Left renal pelvis (tissue), 4 donors: ENCODE data around the gene USP54. TPM values are rescaled to one million over a fixed set of nuclear protein-coding genes. Genes with fewer than 3 reads are reported as not detected.
A peak's percentile ranks its signal among the peaks of the same experiment; 100 is the strongest.
"Not testable (repeated sequence)": the region's sequence is repeated elsewhere in the genome, so short reads cannot be mapped to it uniquely, and the experiment has no call there.

Experiments
- DNase-seq, 4 donors: peaks; one replicate each; pipeline ENCODE4 v3.0.0-alpha.2; 2013; ENCODE audit warnings: low read depth in 4 of 4, low spot score in 3 of 4
- polyA plus RNA-seq, 4 donors: library from polyadenylated mRNA; unstranded; fragments of 120-200 nt; gene quantifications; one replicate each; pipeline ENCODE4 v1.2.1, GENCODE V29; 2013; ENCODE audit not compliant: insufficient read length in 4 of 4

Gene USP54
- polyA plus RNA-seq: 10 to 100 TPM; 16.7 to 40.2 (median 33.9) TPM

DNA sequence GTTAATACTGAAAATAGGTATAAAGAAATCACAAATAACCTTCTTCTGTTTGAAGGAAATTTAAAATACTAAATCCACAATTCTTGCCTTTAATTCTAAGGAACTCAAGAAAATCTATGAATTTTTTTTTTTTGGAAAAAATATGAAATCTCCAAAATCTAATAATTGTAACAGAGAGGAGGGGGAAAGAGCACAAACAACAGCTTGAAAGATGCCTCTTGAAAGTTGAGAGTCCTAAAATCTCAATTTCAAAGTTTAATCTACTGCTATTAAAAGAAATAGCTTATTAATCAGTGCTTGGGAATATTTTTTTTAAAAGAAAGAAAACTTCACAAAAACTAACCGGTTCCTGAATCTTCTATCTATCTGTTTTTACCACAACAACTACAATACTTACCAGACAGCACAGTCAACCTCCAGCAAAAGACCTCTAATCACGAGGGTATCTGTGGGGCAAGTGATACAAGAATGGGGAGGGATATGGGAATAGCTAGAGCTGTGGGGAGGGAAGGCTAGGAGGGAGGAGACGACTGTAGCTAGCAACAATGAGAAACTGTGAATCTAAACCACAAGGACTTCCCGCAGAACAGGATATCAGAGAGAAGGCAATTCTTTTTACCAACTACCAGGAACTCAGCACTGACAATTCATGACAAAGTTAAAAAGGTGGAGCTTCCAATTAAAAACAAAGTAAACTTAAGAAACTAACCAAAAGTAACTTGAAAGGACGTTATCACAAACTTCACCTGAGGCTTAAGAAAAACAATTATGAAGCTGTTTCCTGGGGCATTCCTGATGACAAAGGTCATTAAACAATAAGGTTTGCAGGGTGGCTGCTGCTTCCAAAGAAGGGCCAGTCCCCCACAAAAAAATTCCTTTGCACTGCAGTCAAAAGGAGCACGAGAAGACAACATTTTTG is at the start of gene USP54:
Gene USP54, minus strand, starts transcription at position 462 of the 919 bp plus-strand sequence. CDS start 15,684 bp downstream, outside the sequence.
- peak in 1 of 4 donors; percentile 12 for DNase-seq

DNA sequence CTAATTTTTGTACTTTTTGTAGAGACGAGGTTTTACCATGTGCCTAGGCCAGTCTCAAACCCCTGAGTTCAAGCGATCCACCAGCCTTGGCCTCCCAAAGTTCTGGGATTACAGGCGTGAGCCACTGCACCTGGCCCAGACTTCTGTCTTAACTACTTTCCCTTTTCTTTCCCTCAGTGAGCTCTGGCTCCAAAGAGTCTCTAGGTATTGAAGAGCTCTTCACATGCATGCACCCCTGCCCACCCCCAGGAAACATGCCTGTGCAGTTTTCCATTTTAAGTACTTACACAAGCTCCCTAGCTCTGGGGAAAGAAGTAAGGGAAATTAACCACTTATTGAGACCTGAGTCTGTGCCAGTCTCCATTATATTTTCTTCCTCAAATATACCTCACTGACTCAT is 48.1 kb upstream of the USP54 start:
- DNase-seq: no peak

DNA sequence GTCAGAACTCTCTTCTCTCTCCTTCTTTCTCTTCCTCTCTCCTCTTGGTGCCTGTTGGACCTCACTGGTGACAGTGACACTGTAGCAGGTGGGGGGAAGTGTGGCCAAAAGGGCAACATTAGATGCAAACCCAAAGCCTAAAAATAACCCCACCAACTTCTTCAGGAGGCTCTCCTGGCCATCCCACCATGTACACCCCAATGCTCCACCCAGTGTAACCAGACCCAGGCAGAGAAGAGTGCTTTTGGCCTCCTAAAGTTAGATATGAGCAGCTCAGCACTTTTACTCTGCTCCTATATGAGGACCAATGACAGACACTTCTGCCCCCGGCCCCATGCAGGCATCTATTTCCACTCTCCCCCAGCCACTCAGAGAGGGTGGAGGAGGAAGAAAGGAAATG is 44.6 kb upstream of the USP54 start:
- DNase-seq: no peak

DNA sequence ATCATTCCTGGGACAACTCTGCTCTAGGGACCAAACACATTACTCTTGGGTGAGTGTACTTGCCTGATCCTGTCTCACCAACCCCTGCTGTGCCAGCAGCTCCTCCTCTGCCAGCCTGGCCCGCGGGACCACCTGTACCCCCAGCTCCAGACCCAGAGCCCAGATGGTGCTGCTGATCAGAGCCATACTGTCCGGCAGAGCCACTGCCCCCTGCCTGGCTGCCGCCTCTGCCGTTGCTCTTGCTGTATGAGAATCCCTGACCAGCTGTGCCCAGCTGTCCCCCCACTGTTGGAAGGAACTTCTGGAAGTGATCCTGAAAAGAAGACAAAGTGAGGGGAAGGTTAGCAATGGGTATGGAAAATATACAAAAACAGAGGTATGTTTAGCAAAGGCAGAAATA is 43.3 kb upstream of the USP54 start:
- DNase-seq: no peak

- DNase-seq: no peak
These were observed 38.0 kb upstream of the USP54 start for GRCh38 chr10:73629165-73629564.

DNA sequence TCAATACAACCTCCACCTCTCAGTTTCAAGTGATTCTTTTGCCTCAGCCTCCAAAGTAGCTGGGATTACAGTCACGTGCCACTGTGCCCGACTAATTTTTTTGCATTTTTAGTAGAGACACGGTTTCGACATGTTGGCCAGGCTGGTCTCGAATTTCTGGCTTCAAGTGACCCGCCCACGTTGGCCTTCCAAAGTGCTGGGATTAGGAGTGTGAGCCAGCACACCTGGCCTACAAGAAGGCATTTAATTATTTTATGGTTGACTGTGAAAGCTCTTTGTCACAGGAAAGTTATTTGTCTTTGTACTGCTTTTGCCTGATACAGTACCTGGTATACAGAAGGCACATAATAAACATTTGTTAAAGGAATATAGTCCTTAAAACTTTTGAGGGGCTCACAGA is 37.3 kb upstream of the USP54 start:
- DNase-seq: no peak

- no peak for DNase-seq
These were observed 36.2 kb upstream of the USP54 start for GRCh38 chr10:73627300-73627699.

DNA sequence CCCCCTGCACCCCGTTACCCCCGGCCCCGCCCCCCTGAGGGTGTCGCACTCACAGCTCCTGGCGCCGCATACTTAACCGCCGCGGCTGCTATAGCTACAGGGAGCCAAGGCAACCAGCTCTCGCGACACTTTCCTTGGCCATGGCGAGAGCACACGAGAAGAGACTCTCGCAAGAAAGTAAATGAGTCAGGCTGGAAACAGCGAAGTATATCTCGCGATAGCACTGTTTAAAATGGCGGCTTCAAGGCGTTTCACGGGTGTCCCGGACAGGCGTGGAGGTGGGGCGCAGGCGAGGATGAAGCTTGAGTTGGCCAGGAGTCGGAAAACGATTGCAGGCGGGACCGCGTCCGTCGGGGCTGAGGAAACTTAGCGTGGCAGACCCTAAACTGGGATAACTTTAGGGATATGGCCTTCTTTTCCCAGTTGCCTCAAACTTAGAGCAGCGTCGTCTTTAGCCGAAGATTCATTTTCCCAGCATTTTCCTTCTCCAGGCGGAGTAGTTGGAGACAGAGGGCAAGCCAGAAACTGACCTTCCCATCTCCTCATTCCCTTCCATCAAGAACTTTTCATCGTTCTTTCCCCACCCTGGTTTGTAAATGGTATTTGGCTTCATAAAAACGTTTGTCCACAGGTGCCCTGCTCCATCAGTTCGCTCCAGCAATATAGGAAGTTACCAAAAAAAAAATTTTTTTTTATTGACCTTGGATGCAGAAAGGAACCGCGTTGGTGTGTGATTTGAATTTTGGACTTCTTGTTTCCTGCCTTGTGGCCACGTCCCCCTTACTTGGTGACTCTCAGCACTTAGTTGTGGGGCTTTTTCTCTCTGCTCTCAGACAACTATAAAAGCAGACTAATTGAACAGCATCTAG is 35.0 kb upstream of the USP54 start:
- peak; percentile 95 to 98 (median 97) for DNase-seq

DNA sequence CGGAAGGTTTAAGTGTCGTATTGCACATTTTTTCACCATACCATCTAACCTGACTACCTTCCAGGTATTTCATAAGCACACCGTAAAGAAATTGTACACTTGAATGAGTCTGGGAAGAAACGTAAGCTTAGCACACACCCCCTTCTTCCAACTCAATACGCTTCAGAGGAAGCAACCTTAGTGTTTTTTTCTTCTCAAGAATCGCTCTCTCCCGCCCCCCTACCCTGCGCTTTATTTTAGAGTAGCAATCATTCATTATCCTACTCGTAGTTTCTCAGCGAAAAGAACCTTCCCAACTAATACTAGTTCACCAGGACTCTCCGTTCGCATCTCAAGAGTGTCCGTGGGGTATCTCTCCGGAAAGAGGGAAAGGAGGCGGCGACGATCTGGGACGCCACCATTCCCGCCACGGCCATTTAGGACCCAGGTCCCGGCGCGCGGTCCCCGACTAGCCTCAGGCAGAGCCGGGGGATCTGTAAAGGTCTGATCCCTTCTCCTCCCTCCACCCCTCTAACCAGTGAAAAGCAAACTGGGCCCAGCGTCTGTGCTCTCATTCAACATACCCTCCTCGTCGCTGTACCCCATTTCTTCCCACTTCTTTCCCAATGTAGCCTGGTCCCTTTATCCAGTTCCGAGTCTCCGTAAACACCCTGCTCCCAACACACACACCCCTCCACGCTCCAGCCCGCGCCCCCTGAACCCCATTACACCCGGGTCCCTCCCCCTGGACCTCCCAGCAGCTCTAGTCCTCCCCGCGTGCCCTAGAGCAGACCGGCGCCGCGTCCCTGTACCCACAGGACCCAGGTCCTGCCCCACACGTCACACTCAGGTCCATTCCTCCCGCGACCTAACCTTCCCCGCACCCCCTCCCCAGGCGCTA is 34.1 kb upstream of the USP54 start:
- peak in 1 of 4 donors; percentile 47 for DNase-seq

DNA sequence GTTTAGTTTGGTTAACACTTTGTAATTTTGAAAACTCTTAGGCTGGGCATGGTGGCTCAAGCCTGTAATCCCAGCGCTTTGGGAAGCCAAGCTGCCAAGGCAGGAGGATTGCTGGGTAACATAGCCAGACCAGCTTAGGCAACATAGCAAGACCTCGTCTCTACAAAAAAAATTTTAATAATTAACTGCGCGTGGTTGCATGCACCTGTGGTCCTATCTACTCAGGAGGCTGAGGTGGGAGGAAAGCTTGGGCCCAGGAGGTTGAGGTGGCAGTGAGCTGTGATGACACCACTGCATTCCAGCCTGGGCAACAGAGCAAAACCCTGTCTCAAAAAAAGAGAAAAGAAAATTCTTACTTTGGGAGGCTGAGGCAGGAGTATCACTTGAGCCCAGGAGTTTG is 31.9 kb upstream of the USP54 start:
- no peak for DNase-seq

- not testable (repeated sequence) for DNase-seq
These were observed 29.8 kb upstream of the USP54 start for GRCh38 chr10:73620974-73621373.

- DNase-seq: not testable (repeated sequence)
These were observed 26.0 kb upstream of the USP54 start for GRCh38 chr10:73617143-73617542.

GRCh38 chr10:73614720-73615119 is 23.6 kb upstream of the USP54 start:
- no peak for DNase-seq

DNA sequence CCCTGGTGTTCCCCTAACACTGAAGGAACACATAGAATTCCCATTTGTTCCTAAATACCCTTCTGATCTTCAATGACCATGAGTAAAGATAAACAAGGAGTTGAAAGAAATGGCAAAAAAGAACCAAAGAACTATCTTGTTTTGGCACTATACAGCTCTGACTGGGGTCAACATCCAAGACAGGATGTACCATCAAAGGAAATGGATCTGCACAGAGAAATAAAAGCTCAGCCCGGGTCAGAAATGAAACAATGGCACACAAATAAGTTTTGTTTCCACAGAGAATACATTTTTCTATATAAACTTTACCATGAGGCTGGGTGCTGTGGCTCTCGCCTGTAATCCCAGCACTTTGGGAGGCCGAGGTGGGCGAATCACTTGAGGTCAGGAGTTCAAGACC is 18.0 kb upstream of the USP54 start:
- DNase-seq: no peak

- peak in 1 of 4 donors; percentile 41 for DNase-seq
These were observed 10.4 kb upstream of the USP54 start for GRCh38 chr10:73601486-73601921.

DNA sequence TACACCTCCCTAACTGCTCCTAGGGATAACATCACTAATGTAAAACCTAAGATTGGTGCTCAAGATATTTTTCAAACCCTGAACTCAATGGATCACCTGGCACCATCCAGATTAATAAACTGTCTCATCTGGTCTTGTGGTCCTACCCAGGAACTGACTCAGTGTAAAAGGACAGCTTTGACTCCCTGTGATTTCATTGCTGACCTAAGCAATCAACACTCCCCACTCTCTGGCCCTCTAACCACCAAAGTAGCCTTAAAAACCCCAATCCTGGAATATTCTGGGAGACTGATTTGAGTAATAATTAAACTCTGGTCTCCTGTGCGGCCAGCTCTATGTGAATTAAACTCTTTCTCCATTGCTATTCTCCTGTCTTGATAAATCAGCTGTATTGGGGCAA is 6.2 kb upstream of the USP54 start:
- no peak for DNase-seq

DNA sequence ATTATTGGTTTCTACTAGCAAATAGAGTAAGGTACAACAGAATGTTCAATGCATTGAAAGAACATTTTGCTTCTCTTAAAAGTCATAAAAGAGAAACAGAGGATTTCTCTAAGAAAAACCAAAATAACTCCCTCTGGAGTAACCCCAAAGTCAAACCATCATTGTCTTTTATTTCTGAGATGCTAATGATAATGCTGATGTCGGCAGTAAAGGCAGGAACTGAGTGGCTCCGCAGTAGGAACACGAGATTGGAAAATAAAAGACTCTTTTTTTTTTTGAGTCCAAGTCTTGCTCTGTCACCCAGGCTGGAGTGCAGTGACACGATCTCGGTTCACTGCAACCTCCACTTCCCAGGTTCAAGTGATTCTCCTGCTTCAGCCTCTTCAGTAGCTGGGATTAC is 2.7 kb upstream of the USP54 start:
- DNase-seq: no peak

- DNase-seq: no peak
These were observed 2.0 kb upstream of the USP54 start for GRCh38 chr10:73593110-73593509.

GRCh38 chr10:73591935-73592699 is 975 bp upstream of the USP54 start:
- DNase-seq: peak in 2 of 4 donors; percentile 64 to 72
